Measurements from ENCODE around the gene DEGS2. TPM values are rescaled to one million over a fixed set of nuclear protein-coding genes. Genes with fewer than 3 reads are reported as not detected.

Gene DEGS2
- total RNA-seq, 1 experiment from 2014 or later: 1.8 TPM

- Histone ChIP-seq H3K4me2 (ENCODE audit: low read length) (no peak overlapping the region), H3K9ac (ENCODE audit: low read length) (no peak overlapping the region), H3K4me3 (replicated peaks in 1 of 2; ENCODE audit: low read depth in 1 of 2, low read length in 2 of 2) (no peak overlapping the region), H4K20me1 (ENCODE audit: insufficient read depth) (no peaks in the 10 kb centered on the region), H3K27ac (ENCODE audit: low read depth, low read length) (no peak overlapping the region), H3K27me3 (ENCODE audit: insufficient read depth, low read length) (no peaks in the 10 kb centered on the region), H3K36me3 (ENCODE audit: control insufficient read depth in 1 of 2, insufficient read depth in 2 of 2, low read length in 2 of 2) (no peaks in the 10 kb centered on the region), H3K4me1 (ENCODE audit: control insufficient read depth in 1 of 2, insufficient read depth in 2 of 2, low read length in 2 of 2) (no peaks in the 10 kb centered on the region), H2AFZ (ENCODE audit: low read depth, low read length, poor library complexity, severe bottlenecking) (no peak overlapping the region), H3K79me2 (ENCODE audit: insufficient read depth, low read length) (no peaks in the 10 kb centered on the region), H3K9me3 (ENCODE audit: control insufficient read depth in 1 of 2, insufficient read depth in 1 of 2, low read depth in 1 of 2, low read length in 2 of 2) (no peaks in the 10 kb centered on the region), H3K9me2 (ENCODE audit: insufficient read depth) (no peaks in the 10 kb centered on the region)
- ChIA-PET CTCF (no interaction called here), POLR2A (no interaction called here), RAD21 (ENCODE audit: low non-redundant PET in 1 of 2, low total read pairs in 2 of 2, uncharacterized antibody in 2 of 2, unreplicated experiment in 2 of 2) (no interaction called here)
- intact Hi-C loops (cut with micrococcal nuclease): no loop called here
- TF ChIP-seq EZH2 (IDR thresholded peaks at IDR 0.05) (no peak), RAD21 (IDR thresholded peaks at IDR 0.05; ENCODE audit: low read depth) (no peak), CTCF (IDR thresholded peaks at IDR 0.05 in 2 of 3, conservative IDR thresholded peaks at IDR 0.05 in 1 of 3; ENCODE audit: borderline replicate concordance in 1 of 3, insufficient read depth in 1 of 3, low read depth in 2 of 3, low read length in 2 of 3) (no peak), ZBTB33 (IDR thresholded peaks at IDR 0.05; ENCODE audit: extremely low read depth, insufficient replicate concordance, low read length) (no peak), POLR2A (IDR thresholded peaks at IDR 0.05; ENCODE audit: borderline replicate concordance, extremely low read depth, insufficient read depth, insufficient read length) (no peak), SP1 (IDR thresholded peaks at IDR 0.05; ENCODE audit: low read depth) (no peak), FOSL1 (IDR thresholded peaks at IDR 0.05; ENCODE audit: low read depth) (no peak), ATF3 (IDR thresholded peaks at IDR 0.05) (no peak), TCF7L2 (IDR thresholded peaks at IDR 0.05; ENCODE audit: borderline replicate concordance, extremely low read depth, insufficient read depth, insufficient read length) (no peak), JUND (IDR thresholded peaks at IDR 0.05) (no peak)
- ATAC-seq (no peak), DNase-seq (ENCODE audit: low read depth, low spot score) (no peak)
- BruUV-seq (replicated peaks): no TSS peak
Observed at GRCh38 chr14:100168506-100168905, 9.1 kb upstream of the DEGS2 start.
